ENCODE measurements around the gene LSS.

Gene LSS

GRCh38 chr21:46199436-46200373, 28.9 kb downstream of the LSS start:
- no peaks in the 10 kb centered on the region for H3K9me2 ChIP-seq (replicated peaks; ENCODE audit: low read depth, low read length)
- no peaks in the 10 kb centered on the region for H3K4me1 ChIP-seq (ENCODE audit: insufficient read depth, low read length, poor library complexity, severe bottlenecking)
- no peak overlapping the region for H3K4me2 ChIP-seq (ENCODE audit: low read depth, low read length, poor library complexity, severe bottlenecking)
- no peak overlapping the region for H3K4me3 ChIP-seq (ENCODE audit: low read length, poor library complexity, severe bottlenecking)
- no peaks in the 10 kb centered on the region for H4K20me1 ChIP-seq (ENCODE audit: insufficient read depth, low read length, poor library complexity, severe bottlenecking)
- H3K79me2 ChIP-seq (ENCODE audit: insufficient read depth, low read length), result no peaks in the 10 kb centered on the region
- TF ChIP-seq EZH2phosphoT487 (IDR thresholded peaks at IDR 0.05; ENCODE audit: borderline replicate concordance) (no peak), CTCF (conservative IDR thresholded peaks at IDR 0.05; ENCODE audit: low read length) (no peak)
- H3K27me3 ChIP-seq (ENCODE audit: insufficient read depth, low read length, poor library complexity, severe bottlenecking), result no peaks in the 10 kb centered on the region
- no peak overlapping the region for H3K9ac ChIP-seq (ENCODE audit: low read depth, low read length, poor library complexity, severe bottlenecking)
- H3K9me3 ChIP-seq (ENCODE audit: insufficient read depth, low read depth, low read length), result 0 out of 2 replicates have a peak, but pooled peaks cover 3% of the 10 kb centered on the region
- H3F3A ChIP-seq (ENCODE audit: low read depth), result no peaks in the 10 kb centered on the region
- peaks cover 54% of the 10 kb centered on the region; the same call in 1 of the 2 replicates for H3K36me3 ChIP-seq (ENCODE audit: insufficient read depth, low read length)
- no peak overlapping the region for H2AFZ ChIP-seq (ENCODE audit: low read length)

- H3K4me1 ChIP-seq (ENCODE audit: insufficient read depth, low read length, poor library complexity, severe bottlenecking), result no peaks in the 10 kb centered on the region
- H3K9ac ChIP-seq (ENCODE audit: low read depth, low read length, poor library complexity, severe bottlenecking), result no peak overlapping the region
- H3F3A ChIP-seq (ENCODE audit: low read depth), result no peaks in the 10 kb centered on the region
- H3K79me2 ChIP-seq (ENCODE audit: insufficient read depth, low read length), result no peaks in the 10 kb centered on the region
- H2AFZ ChIP-seq (ENCODE audit: low read length), result no peak overlapping the region
- TF ChIP-seq CTCF (conservative IDR thresholded peaks at IDR 0.05; ENCODE audit: low read length), result no peak
- TF ChIP-seq EZH2phosphoT487 (IDR thresholded peaks at IDR 0.05; ENCODE audit: borderline replicate concordance), result no peak
- no peak overlapping the region for H3K4me3 ChIP-seq (ENCODE audit: low read length, poor library complexity, severe bottlenecking)
- H3K27me3 ChIP-seq (ENCODE audit: insufficient read depth, low read length, poor library complexity, severe bottlenecking), result no peaks in the 10 kb centered on the region
- 0 out of 2 replicates have a peak, but pooled peaks cover 3% of the 10 kb centered on the region for H3K9me3 ChIP-seq (ENCODE audit: insufficient read depth, low read depth, low read length)
- H3K4me2 ChIP-seq (ENCODE audit: low read depth, low read length, poor library complexity, severe bottlenecking), result no peak overlapping the region
- peaks cover 81% of the 10 kb centered on the region; the same call in 1 of the 2 replicates for H3K36me3 ChIP-seq (ENCODE audit: insufficient read depth, low read length)
- H4K20me1 ChIP-seq (ENCODE audit: insufficient read depth, low read length, poor library complexity, severe bottlenecking), result no peaks in the 10 kb centered on the region
- H3K9me2 ChIP-seq (replicated peaks; ENCODE audit: low read depth, low read length), result no peaks in the 10 kb centered on the region
These were observed 31.8 kb downstream of the LSS start for GRCh38 chr21:46196733-46197132.

GRCh38 chr21:46195595-46196195, 32.9 kb downstream of the LSS start:
- Histone ChIP-seq H3K9me2 (replicated peaks; ENCODE audit: low read depth, low read length) (no peaks in the 10 kb centered on the region), H3K9ac (ENCODE audit: low read depth, low read length, poor library complexity, severe bottlenecking) (no peak overlapping the region), H3F3A (ENCODE audit: low read depth) (no peaks in the 10 kb centered on the region), H3K4me1 (ENCODE audit: insufficient read depth, low read length, poor library complexity, severe bottlenecking) (no peaks in the 10 kb centered on the region), H3K79me2 (ENCODE audit: insufficient read depth, low read length) (no peaks in the 10 kb centered on the region), H3K36me3 (ENCODE audit: insufficient read depth, low read length) (peaks cover 91% of the 10 kb centered on the region; the same call in 1 of the 2 replicates), H3K4me2 (ENCODE audit: low read depth, low read length, poor library complexity, severe bottlenecking) (no peak overlapping the region), H2AFZ (ENCODE audit: low read length) (no peak overlapping the region), H3K4me3 (ENCODE audit: low read length, poor library complexity, severe bottlenecking) (no peak overlapping the region), H3K9me3 (ENCODE audit: insufficient read depth, low read depth, low read length) (0 out of 2 replicates have a peak, but pooled peaks cover 3% of the 10 kb centered on the region), H4K20me1 (ENCODE audit: insufficient read depth, low read length, poor library complexity, severe bottlenecking) (no peaks in the 10 kb centered on the region), H3K27me3 (ENCODE audit: insufficient read depth, low read length, poor library complexity, severe bottlenecking) (no peaks in the 10 kb centered on the region)
- TF ChIP-seq CTCF (conservative IDR thresholded peaks at IDR 0.05; ENCODE audit: low read length) (no peak), EZH2phosphoT487 (IDR thresholded peaks at IDR 0.05; ENCODE audit: borderline replicate concordance) (no peak)
